HFFc6 (cell line): ENCODE measurements around the gene ROM1. TPM values are rescaled to one million over a fixed set of nuclear protein-coding genes. Genes with fewer than 3 reads are reported as not detected.
"Not testable (repeated sequence)": the region's sequence is repeated elsewhere in the genome, so short reads cannot be mapped to it uniquely, and the experiment has no call there.

Experiments
- DNase-seq: peaks from one replicate; pipeline ENCODE4 v3.0.0-alpha.2; 2018
- H3K27ac Mint-ChIP-seq: 2 replicates; pipeline ENCODE4 v1.8.0; 2020; ENCODE audit warnings: mild to moderate bottlenecking, mixed read lengths
- H3K27me3 Mint-ChIP-seq: 2 replicates; pipeline ENCODE4 v1.8.0; 2021; ENCODE audit warnings: mild to moderate bottlenecking, moderate library complexity, mixed read lengths; ENCODE audit not compliant: insufficient read depth
- H3K36me3 Mint-ChIP-seq: 2 replicates; pipeline ENCODE4 v1.8.0; 2021; ENCODE audit warnings: low read depth, mixed read lengths
- H3K4me1 Mint-ChIP-seq: 2 replicates; pipeline ENCODE4 v1.8.0; 2020; ENCODE audit warnings: low read depth, mixed read lengths
- H3K4me3 Mint-ChIP-seq: 2 replicates; pipeline ENCODE4 v1.8.0; 2020; ENCODE audit warnings: mild to moderate bottlenecking, moderate library complexity, mixed read lengths
- H3K9me3 Mint-ChIP-seq: 2 replicates; pipeline ENCODE4 v1.8.0; 2020; ENCODE audit warnings: mild to moderate bottlenecking, mixed read lengths
- CTCF ChIP-seq: fragments of 200-600 bp; sonication (generic); IDR thresholded peaks from 2 replicates; pipeline ENCODE4 v1.5.0; 2021; ENCODE audit warnings: antibody characterized with exemption, mild to moderate bottlenecking
- total RNA-seq, 6 experiments: library from RNA; stranded (reverse); fragmentation: NEBNext Ultra II Directional; extraction: Animal tissue kit (Norgen Biotek cat#: 25700); gene quantifications; 2 replicates in 1 of 6; 3 replicates in 5 of 6; pipeline ENCODE4 v1.2.3, GENCODE V29; 2021

ROM1 gene
- total RNA-seq, 6 experiments from 2014 or later, result 2.3 to 4.8 (median 3.2) TPM

DNA sequence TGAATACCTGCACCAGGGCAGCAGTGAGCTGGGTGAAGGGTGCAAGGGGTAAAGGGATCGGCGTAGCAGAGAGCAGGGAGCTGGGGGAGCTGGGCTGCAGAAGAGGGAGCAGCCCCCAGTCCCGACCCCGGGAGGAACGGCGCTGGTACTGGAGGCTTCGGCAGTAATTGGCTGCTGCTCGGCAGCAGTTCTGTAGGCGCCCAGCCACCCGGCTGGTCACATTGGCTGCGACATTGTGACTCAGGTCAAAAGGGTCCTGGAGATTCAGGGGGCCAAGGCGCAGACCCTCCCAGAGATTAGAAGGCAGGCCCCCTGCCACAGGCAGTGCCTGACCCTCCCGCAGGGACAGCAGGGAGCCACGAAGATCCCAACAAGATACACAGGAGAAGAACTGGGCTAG is 37.2 kb upstream of the ROM1 start:
- peak overlapping the region; percentile 98; the same call in 1 of the 2 replicates for H3K4me3 Mint-ChIP-seq
- no peak for DNase-seq
- H3K27me3 Mint-ChIP-seq, result peaks cover 4% of the 10 kb centered on the region
- H3K4me1 Mint-ChIP-seq, result peaks cover 50% of the 10 kb centered on the region
- peaks cover 46% of the 10 kb centered on the region for H3K36me3 Mint-ChIP-seq
- no peak for TF ChIP-seq CTCF
- no peaks in the 10 kb centered on the region for H3K9me3 Mint-ChIP-seq
- H3K27ac Mint-ChIP-seq, result peak overlapping the region; percentile 96

DNA sequence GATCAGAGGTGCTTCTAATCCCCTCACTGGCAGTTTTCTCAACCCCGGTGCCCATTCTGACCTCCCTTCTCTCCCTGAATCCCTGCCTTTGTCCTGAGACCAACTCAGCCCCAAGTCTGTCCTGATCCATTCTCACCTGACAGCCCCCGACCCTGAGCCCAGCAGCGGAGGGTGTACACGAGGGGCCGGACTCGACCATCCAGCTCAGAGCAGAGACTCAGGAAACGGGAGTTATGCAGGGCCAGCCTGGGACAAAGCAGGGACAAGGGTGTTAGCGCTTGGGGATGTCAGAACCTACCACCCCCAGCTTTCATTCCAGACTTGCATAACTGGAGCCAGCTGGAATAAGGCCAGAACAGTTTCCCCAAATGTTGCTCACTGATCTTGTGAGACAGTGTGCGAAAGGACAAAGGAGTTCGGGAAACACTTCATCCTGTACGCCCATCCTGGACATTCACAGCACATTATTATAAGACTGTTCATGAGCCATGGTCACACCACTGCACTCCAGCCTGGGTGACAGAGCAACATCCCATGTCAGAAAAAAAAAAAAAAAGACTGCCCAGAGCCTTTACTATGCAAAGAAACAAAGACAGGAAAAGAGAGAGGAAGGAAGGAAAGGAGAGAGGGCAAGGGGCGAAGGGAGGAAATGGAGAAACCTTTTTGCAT is 35.9 kb upstream of the ROM1 start:
- H3K27me3 Mint-ChIP-seq, result peaks cover 4% of the 10 kb centered on the region
- DNase-seq, result no peak
- no peaks in the 10 kb centered on the region for H3K9me3 Mint-ChIP-seq
- no peak for TF ChIP-seq CTCF
- H3K4me3 Mint-ChIP-seq, result no peak overlapping the region
- H3K27ac Mint-ChIP-seq, result peak overlapping the region; percentile 15; the same call in 1 of the 2 replicates
- H3K4me1 Mint-ChIP-seq, result peaks cover 36% of the 10 kb centered on the region
- H3K36me3 Mint-ChIP-seq, result peaks cover 42% of the 10 kb centered on the region

DNA sequence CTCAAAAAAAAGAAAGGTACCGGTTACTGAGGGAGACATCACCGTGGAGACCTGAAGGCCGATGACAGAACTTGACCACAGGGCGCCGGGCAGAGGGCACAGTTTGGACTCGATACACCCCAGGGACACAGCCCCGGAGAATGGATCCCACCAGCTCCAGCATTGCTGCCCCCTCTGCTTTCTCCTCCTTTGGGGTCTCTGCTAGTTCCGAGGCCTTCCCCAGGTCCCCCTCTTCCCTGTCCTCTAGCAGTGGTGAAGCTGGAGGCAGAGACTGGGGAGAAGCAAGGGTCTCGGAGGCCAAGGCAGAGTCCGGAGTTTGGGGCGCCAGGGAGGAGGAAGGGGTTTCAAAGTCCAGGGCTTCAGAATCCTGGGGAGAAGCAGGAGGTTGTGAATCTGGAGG is 34.5 kb upstream of the ROM1 start:
- TF ChIP-seq CTCF, result no peak
- no peak for DNase-seq
- peaks cover 4% of the 10 kb centered on the region for H3K27me3 Mint-ChIP-seq
- peaks cover 28% of the 10 kb centered on the region for H3K36me3 Mint-ChIP-seq
- no peaks in the 10 kb centered on the region for H3K9me3 Mint-ChIP-seq
- peaks cover 28% of the 10 kb centered on the region for H3K4me1 Mint-ChIP-seq
- no peak overlapping the region for H3K4me3 Mint-ChIP-seq
- H3K27ac Mint-ChIP-seq, result no peak overlapping the region

DNA sequence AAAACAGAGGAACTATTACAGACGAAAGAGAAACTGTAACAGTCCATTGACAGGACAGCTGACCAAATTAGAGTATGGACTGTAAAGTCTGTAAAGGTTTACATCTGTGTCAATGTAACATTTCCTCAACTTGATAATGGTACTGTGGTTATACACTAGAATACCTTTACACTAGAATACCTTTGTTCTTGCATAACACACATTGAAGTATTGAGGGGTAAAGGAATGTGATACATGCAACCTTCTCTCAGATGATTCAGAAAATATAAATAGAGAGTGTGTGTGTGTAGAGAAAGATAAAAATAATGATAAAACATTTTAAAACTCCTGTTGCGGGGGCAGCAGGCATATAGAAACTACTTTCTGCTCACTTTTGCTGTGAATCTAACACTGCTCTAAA is 33.8 kb upstream of the ROM1 start:
- Mint-ChIP-seq H3K4me1 (peaks cover 26% of the 10 kb centered on the region), H3K9me3 (no peaks in the 10 kb centered on the region), H3K27ac (no peak overlapping the region), H3K27me3 (peaks cover 4% of the 10 kb centered on the region), H3K4me3 (no peak overlapping the region), H3K36me3 (peaks cover 27% of the 10 kb centered on the region; the same call in 1 of the 2 replicates)
- no peak for TF ChIP-seq CTCF
- no peak for DNase-seq

DNA sequence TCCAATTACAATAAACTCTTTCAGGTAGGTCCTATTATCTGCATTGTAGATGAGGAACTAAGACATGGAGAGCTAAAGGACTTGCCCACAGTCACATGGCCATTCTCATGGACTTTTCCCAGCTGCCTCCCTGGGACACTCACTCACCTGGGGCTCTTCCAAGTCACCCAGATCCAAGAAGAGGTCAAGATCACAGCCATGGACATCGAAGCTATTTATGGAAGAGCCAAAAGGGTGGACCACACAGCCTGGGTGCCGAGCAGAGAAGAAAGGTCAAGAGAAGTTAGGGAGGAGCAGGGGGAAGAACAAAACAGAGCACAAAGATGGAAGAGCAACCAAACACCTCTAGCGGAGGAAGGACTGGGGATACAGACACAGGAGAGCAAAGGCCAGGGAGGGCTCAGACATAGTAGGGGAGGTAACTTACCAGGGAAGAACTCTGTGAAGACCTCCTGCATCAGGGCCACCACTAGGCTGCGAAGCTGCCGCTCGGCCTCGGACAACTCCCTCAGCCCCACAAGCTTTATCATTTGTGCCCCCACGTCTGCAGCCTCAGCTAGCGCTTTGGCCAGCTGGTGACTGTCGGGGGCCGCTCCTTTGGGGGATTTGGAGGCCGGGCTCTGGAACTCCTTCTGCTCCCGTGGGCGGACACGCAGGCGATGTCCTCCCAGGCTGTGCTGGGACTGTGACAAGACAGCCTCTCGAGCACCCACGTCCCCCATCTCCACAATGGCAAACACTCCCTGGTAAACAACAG is 31.9 kb upstream of the ROM1 start:
- peaks cover 27% of the 10 kb centered on the region; the same call in 1 of the 2 replicates for H3K36me3 Mint-ChIP-seq

GRCh38 chr11:62581735-62582134 is 31.3 kb upstream of the ROM1 start:
- H3K27me3 Mint-ChIP-seq, H3K4me1 Mint-ChIP-seq, H3K4me3 Mint-ChIP-seq, DNase-seq, H3K9me3 Mint-ChIP-seq, H3K27ac Mint-ChIP-seq: not testable (repeated sequence)
- peaks cover 22% of the 10 kb centered on the region; the same call in 1 of the 2 replicates for H3K36me3 Mint-ChIP-seq

More for the DNA sequence above, 31.9 kb upstream of the ROM1 start:
- H3K27me3 Mint-ChIP-seq, result peaks cover 3% of the 10 kb centered on the region
- peaks cover 7% of the 10 kb centered on the region for H3K4me1 Mint-ChIP-seq
- no peak for TF ChIP-seq CTCF
- no peak overlapping the region; the same call in 1 of the 2 replicates for H3K27ac Mint-ChIP-seq
- H3K4me3 Mint-ChIP-seq, result no peak overlapping the region
- DNase-seq, result no peak
- no peaks in the 10 kb centered on the region for H3K9me3 Mint-ChIP-seq

DNA sequence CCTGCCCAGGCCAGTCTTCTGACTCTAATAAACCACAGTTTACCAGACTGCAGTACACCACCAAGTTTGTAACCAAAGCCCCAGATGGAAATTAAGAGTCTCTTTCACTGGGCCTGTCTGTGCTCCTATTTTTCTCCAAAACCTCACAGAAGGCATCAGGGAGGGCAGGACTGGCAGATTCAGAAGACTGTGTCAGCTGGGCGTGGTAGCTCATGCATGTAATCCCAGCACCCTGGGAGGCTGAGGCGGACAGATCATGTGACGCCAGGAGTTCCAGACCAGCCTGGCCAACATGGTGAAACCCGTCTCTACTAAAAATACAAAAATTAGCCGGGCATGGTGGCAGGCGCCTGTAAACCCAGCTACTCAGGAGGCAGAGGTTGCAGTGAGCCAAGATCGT is 27.7 kb upstream of the ROM1 start:
- not testable (repeated sequence) for H3K27ac Mint-ChIP-seq, H3K9me3 Mint-ChIP-seq, H3K4me3 Mint-ChIP-seq, DNase-seq, H3K27me3 Mint-ChIP-seq
- Mint-ChIP-seq H3K4me1 (peaks cover 15% of the 10 kb centered on the region), H3K36me3 (peaks cover 11% of the 10 kb centered on the region; the same call in 1 of the 2 replicates)
